Vagina (tissue), 2 donors: ENCODE results near the gene MACF1. TPM values are rescaled to one million over a fixed set of nuclear protein-coding genes. Genes with fewer than 3 reads are reported as not detected.

Experiments
- DNase-seq, 2 donors: peaks; one replicate each; pipeline ENCODE4 v3.0.0-alpha.2; 2017; ENCODE audit errors: extremely low spot score in 2 of 2
- H3K27ac ChIP-seq: fragments of 200-600 bp; sonication (generic); one replicate; pipeline ENCODE4 v1.5.1; 2019
- H3K27me3 ChIP-seq: fragments of 200-600 bp; sonication (generic); one replicate; pipeline ENCODE4 v1.5.1; 2019
- H3K36me3 ChIP-seq, 2 donors: fragments of 200-600 bp; sonication (generic); one replicate each; pipeline ENCODE4 v1.5.1; 2017 to 2019
- H3K4me1 ChIP-seq: fragments of 200-600 bp; sonication (generic); one replicate; pipeline ENCODE4 v1.5.1; 2019
- H3K4me3 ChIP-seq, 2 donors: fragments of 200-600 bp; sonication (generic); 1 replicate in 1 of 2; 2 replicates in 1 of 2; pipeline ENCODE4 v1.5.1; 2016 to 2019
- H3K9me3 ChIP-seq: fragments of 200-600 bp; sonication (generic); one replicate; pipeline ENCODE4 v1.5.1; 2019
- POLR2A ChIP-seq, 2 donors: fragments of 450-650 bp; IDR thresholded peaks; one replicate each; pipeline ENCODE4 v1.6.1; 2017; ENCODE audit warnings: antibody characterized with exemption in 2 of 2, mild to moderate bottlenecking in 2 of 2, moderate library complexity in 2 of 2
- POLR2AphosphoS5 ChIP-seq, 2 donors: sonication (generic); formaldehyde crosslinking; IDR thresholded peaks; one replicate each; pipeline ENCODE4 v1.9.0; 2017; ENCODE audit warnings: antibody characterized with exemption in 2 of 2, mild to moderate bottlenecking in 2 of 2, low read depth in 1 of 2; ENCODE audit not compliant: insufficient read depth in 1 of 2
- intact Hi-C: fragments of 100-400 bp; cut with DNase I; formaldehyde crosslinking; loops from one replicate; pipeline ENCODE4 v1.15.1; 2023
- total RNA-seq: library from RNA; depleted of rRNA; stranded (reverse); fragments of >200 nt; gene quantifications from one replicate; pipeline ENCODE4 v1.2.3, GENCODE V29; 2016
- TF ChIP-seq, protein P1 (sequence below), 3 experiments: fragments of 450-650 bp in 2 of 3; fragments of 200-600 bp in 1 of 3; sonication (generic) in 1 of 3; IDR thresholded peaks; one replicate each; pipeline ENCODE4 v1.5.1; 2017 to 2019; ENCODE audit warnings: antibody characterized with exemption in 3 of 3, mild to moderate bottlenecking in 2 of 3, moderate library complexity in 2 of 3

The MACF1 gene
- total RNA-seq, 1 donor from 2014 or later: 291 TPM

DNA sequence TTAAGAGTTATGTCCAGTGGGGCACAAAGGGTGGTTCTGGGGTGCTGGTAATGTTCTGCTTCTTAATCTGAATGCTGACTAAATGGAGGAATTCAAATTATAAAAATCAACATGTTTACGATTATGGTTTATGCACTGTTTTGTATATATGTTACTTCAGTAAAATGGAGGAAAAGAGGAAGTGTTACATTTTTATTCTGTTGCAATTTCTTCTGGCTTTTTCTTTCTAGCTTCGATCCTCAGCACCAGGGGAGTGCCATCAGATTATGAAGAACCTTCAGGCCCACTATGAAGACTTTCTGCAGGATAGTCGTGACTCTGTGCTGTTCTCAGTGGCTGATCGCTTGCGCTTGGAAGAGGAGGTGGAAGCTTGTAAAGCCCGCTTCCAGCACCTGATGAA is 105.5 kb downstream of the MACF1 start:
- no peak for DNase-seq
- no peaks in the 10 kb centered on the region for H3K4me1 ChIP-seq
- intact Hi-C loops: no loop called here
- no peaks in the 10 kb centered on the region for H3K9me3 ChIP-seq
- no peak overlapping the region for H3K4me3 ChIP-seq
- no peaks in the 10 kb centered on the region for H3K27me3 ChIP-seq
- TF ChIP-seq, protein P1, sequence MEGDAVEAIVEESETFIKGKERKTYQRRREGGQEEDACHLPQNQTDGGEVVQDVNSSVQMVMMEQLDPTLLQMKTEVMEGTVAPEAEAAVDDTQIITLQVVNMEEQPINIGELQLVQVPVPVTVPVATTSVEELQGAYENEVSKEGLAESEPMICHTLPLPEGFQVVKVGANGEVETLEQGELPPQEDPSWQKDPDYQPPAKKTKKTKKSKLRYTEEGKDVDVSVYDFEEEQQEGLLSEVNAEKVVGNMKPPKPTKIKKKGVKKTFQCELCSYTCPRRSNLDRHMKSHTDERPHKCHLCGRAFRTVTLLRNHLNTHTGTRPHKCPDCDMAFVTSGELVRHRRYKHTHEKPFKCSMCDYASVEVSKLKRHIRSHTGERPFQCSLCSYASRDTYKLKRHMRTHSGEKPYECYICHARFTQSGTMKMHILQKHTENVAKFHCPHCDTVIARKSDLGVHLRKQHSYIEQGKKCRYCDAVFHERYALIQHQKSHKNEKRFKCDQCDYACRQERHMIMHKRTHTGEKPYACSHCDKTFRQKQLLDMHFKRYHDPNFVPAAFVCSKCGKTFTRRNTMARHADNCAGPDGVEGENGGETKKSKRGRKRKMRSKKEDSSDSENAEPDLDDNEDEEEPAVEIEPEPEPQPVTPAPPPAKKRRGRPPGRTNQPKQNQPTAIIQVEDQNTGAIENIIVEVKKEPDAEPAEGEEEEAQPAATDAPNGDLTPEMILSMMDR (IDR thresholded peaks at IDR 0.05): no peak
- no peak for TF ChIP-seq POLR2A (IDR thresholded peaks at IDR 0.05)
- TF ChIP-seq POLR2AphosphoS5 (IDR thresholded peaks at IDR 0.05; ENCODE audit: insufficient read depth in 1 of 2, low read depth in 1 of 2): no peak
- H3K36me3 ChIP-seq: peaks cover 0 to 53% of the 10 kb centered on the region in 2 donors
- H3K27ac ChIP-seq: no peak overlapping the region

DNA sequence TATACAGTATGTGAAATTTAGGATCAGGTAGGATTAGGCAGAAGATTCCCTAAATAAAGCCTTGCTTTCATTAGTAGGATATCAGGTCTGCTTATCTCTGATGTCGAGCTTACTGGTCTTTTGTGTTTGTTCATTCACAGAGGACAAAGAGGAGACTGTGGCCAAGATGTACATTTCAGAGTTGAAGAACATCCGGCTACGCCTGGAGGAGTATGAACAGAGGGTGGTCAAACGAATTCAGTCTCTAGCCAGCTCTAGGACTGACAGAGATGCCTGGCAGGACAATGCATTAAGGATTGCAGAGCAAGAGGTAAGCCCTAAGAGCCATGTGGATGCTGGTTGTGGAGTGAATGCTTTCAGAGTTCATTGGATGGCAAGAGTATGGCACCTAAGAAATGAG is 106.2 kb downstream of the MACF1 start:
- intact Hi-C loops: no loop called here
- H3K36me3 ChIP-seq: peaks cover 0 to 56% of the 10 kb centered on the region in 2 donors
- no peak overlapping the region for H3K4me3 ChIP-seq
- no peaks in the 10 kb centered on the region for H3K4me1 ChIP-seq
- no peak for DNase-seq
- H3K27ac ChIP-seq: no peak overlapping the region
- no peak for TF ChIP-seq POLR2A (IDR thresholded peaks at IDR 0.05)
- TF ChIP-seq, protein P1 (IDR thresholded peaks at IDR 0.05): no peak
- TF ChIP-seq POLR2AphosphoS5 (IDR thresholded peaks at IDR 0.05; ENCODE audit: insufficient read depth in 1 of 2, low read depth in 1 of 2): no peak
- H3K27me3 ChIP-seq: no peaks in the 10 kb centered on the region
- H3K9me3 ChIP-seq: no peaks in the 10 kb centered on the region

DNA sequence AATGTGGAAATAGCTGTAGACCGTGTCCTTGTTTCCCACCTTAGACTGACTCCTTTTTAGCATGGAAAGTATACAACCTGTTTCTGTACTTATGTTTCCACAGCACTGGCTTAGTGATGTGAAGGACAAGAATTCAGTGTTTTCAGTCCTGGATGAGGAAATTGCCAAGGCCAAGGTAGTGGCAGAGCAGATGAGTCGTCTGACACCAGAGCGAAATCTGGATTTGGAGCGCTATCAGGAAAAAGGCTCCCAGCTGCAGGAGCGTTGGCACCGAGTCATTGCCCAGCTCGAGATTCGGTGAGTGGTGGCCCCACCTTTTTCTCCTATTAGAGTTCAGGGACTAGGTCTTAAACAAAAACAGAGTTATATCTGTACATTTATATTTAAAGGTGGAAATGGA is 112.6 kb downstream of the MACF1 start:
- no peak overlapping the region for H3K27ac ChIP-seq
- TF ChIP-seq, protein P1 (IDR thresholded peaks at IDR 0.05): no peak
- TF ChIP-seq POLR2AphosphoS5 (IDR thresholded peaks at IDR 0.05; ENCODE audit: insufficient read depth in 1 of 2, low read depth in 1 of 2) (no peak), POLR2A (IDR thresholded peaks at IDR 0.05) (no peak)

DNA sequence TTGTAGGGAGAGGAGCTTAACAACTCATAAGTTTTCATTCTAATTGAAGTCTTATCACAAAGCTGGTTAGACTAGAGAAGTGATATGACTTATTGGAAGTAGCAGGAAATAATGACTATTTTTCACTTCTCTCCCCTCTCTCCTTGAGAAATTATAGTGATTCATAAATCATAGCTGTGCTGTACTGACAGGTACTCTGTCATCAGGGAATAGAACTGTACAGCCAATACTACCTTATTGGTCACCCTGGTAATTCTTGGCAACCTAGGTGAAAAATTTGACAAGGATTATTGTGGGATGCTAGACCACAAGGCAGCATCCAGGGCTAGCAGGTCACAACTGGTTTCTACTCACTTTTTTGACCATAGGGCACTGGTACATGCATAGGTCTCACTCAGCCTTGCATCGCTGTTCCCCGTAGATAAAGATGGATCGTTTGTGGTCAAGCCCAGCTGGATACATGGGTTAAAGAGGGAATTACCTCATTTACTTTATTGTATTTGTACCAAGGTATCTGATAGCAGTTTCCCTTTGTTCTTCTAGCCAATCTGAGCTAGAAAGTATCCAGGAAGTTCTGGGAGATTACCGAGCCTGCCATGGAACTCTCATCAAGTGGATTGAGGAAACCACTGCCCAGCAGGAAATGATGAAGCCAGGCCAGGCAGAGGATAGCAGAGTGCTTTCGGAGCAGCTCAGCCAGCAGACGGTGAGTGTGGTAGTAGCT is 113.6 kb downstream of the MACF1 start:
- no peaks in the 10 kb centered on the region for H3K4me1 ChIP-seq
- TF ChIP-seq, protein P1 (IDR thresholded peaks at IDR 0.05): no peak
- no peak for TF ChIP-seq POLR2AphosphoS5 (IDR thresholded peaks at IDR 0.05; ENCODE audit: insufficient read depth in 1 of 2, low read depth in 1 of 2)
- TF ChIP-seq POLR2A (IDR thresholded peaks at IDR 0.05): no peak
- H3K36me3 ChIP-seq: peaks cover 4 to 74% of the 10 kb centered on the region in 2 donors
- intact Hi-C loops: no loop called here
- no peaks in the 10 kb centered on the region for H3K27me3 ChIP-seq
- no peak overlapping the region for H3K27ac ChIP-seq
- no peak for DNase-seq
- H3K4me3 ChIP-seq: no peak overlapping the region
- no peaks in the 10 kb centered on the region for H3K9me3 ChIP-seq

More for the DNA sequence above, 112.6 kb downstream of the MACF1 start:
- no peak overlapping the region for H3K4me3 ChIP-seq
- no peaks in the 10 kb centered on the region for H3K27me3 ChIP-seq
- no peaks in the 10 kb centered on the region for H3K9me3 ChIP-seq
- H3K36me3 ChIP-seq: peaks cover 4 to 75% of the 10 kb centered on the region in 2 donors
- DNase-seq: no peak
- intact Hi-C loops: no loop called here
- no peaks in the 10 kb centered on the region for H3K4me1 ChIP-seq

- no peaks in the 10 kb centered on the region for H3K9me3 ChIP-seq
- H3K27ac ChIP-seq: no peak overlapping the region
- peaks cover 4 to 84% of the 10 kb centered on the region in 2 donors for H3K36me3 ChIP-seq
- no peaks in the 10 kb centered on the region for H3K4me1 ChIP-seq
- TF ChIP-seq POLR2AphosphoS5 (IDR thresholded peaks at IDR 0.05; ENCODE audit: insufficient read depth in 1 of 2, low read depth in 1 of 2) (no peak), POLR2A (IDR thresholded peaks at IDR 0.05) (no peak)
- TF ChIP-seq, protein P1 (IDR thresholded peaks at IDR 0.05): no peak
- no peak overlapping the region for H3K4me3 ChIP-seq
- intact Hi-C loops: no loop called here
- DNase-seq: no peak
- no peaks in the 10 kb centered on the region for H3K27me3 ChIP-seq
These were observed 117.5 kb downstream of the MACF1 start for GRCh38 chr1:39321979-39322378.
